Spleen (tissue), 11 donors: ENCODE results near the gene RBM10. TPM values are rescaled to one million over a fixed set of nuclear protein-coding genes. Genes with fewer than 3 reads are reported as not detected.

Experiments used
- DNase-seq: peaks from one replicate; pipeline ENCODE4 v3.0.0-alpha.2; 2020
- H3K27ac ChIP-seq, 8 donors: fragments of 200-600 bp; sonication (generic) in 7 of 8; 1 replicate in 4 of 8; 2 replicates in 4 of 8; pipeline versions ENCODE4 v1.5.0 to v1.8.0; 2016 to 2021; ENCODE audit warnings: inconsistent platforms in 4 of 8, mild to moderate bottlenecking in 4 of 8, moderate library complexity in 1 of 8
- H3K27me3 ChIP-seq, 7 donors: fragments of 200-600 bp; sonication (generic) in 6 of 7; replicated peaks in 1 of 7; 1 replicate in 4 of 7; 2 replicates in 3 of 7; pipeline versions ENCODE4 v1.5.0 to v1.8.0; 2016 to 2021; ENCODE audit warnings: inconsistent platforms in 3 of 7, mild to moderate bottlenecking in 1 of 7
- H3K36me3 ChIP-seq, 6 donors: fragments of 200-600 bp; sonication (generic) in 5 of 6; 1 replicate in 4 of 6; 2 replicates in 2 of 6; pipeline versions ENCODE4 v1.5.0 to v1.8.0; 2016 to 2021; ENCODE audit warnings: inconsistent platforms in 2 of 6
- H3K4me1 ChIP-seq, 6 donors: fragments of 200-600 bp; sonication (generic) in 5 of 6; 1 replicate in 3 of 6; 2 replicates in 3 of 6; pipeline versions ENCODE4 v1.5.0 to v1.8.0; 2016 to 2021; ENCODE audit warnings: inconsistent platforms in 3 of 6
- H3K4me3 ChIP-seq, 8 donors: fragments of 200-600 bp; sonication (generic) in 7 of 8; 1 replicate in 4 of 8; 2 replicates in 4 of 8; pipeline versions ENCODE4 v1.5.0 to v1.8.0; 2016 to 2021; ENCODE audit warnings: inconsistent platforms in 4 of 8, mild to moderate bottlenecking in 4 of 8, moderate library complexity in 2 of 8
- H3K9me3 ChIP-seq, 8 donors: fragments of 200-600 bp; sonication (generic) in 7 of 8; 1 replicate in 4 of 8; 2 replicates in 4 of 8; pipeline versions ENCODE4 v1.5.0 to v1.8.0; 2016 to 2021; ENCODE audit warnings: inconsistent platforms in 4 of 8
- POLR2A ChIP-seq, 3 donors: fragments of 450-650 bp; IDR thresholded peaks; one replicate each; pipeline ENCODE4 v1.5.1; 2017; ENCODE audit warnings: antibody characterized with exemption in 3 of 3, mild to moderate bottlenecking in 1 of 3
- POLR2AphosphoS5 ChIP-seq, 3 donors: sonication (generic); formaldehyde crosslinking; IDR thresholded peaks; one replicate each; pipeline ENCODE4 v1.5.1; 2017; ENCODE audit warnings: antibody characterized with exemption in 3 of 3
- WGBS, 5 donors: extraction: QIAGEN DNeasy Blood & Tissue Kit in 3 of 5; methylation state at CpG; one replicate each; pipeline versions ENCODE4 v1.1.5 to v1.1.7; 2013 to 2018; 5-methylcytosine and 5-hydroxymethylcytosine counted together
- intact Hi-C: fragments of 100-400 bp; cut with DNase I; formaldehyde crosslinking; loops from one replicate; pipeline ENCODE4 v1.15.0; 2023; ENCODE audit warnings: low total_unique reads
- polyA plus RNA-seq, 3 donors: library from polyadenylated mRNA; stranded (reverse); fragments of 200-250 nt; gene quantifications; one replicate each; pipeline ENCODE4 v1.2.1, GENCODE V29; 2013
- total RNA-seq, 7 donors: library from RNA; depleted of rRNA in 3 of 7; stranded (reverse); fragments of >200 nt in 3 of 7; fragmentation: NEBNext Ultra II Directional in 4 of 7; extraction: Animal tissue kit (Norgen Biotek cat#: 25700) in 4 of 7; gene quantifications; one replicate each; pipeline versions ENCODE4 v1.1.0 to v1.2.1, GENCODE V29; 2016 to 2021
- TF ChIP-seq, protein P1 (sequence below), 11 experiments: fragments of 200-600 bp in 7 of 11; fragments of 450-650 bp in 4 of 11; sonication (generic) in 4 of 11; IDR thresholded peaks in 8 of 11; conservative IDR thresholded peaks in 3 of 11; 1 replicate in 7 of 11; 2 replicates in 4 of 11; pipeline versions ENCODE4 v1.4.0 to v1.8.0; 2016 to 2021; ENCODE audit warnings: antibody characterized with exemption in 11 of 11, inconsistent platforms in 4 of 11, mild to moderate bottlenecking in 1 of 11
- donor health status: healthy with polysubstance abuse.
- donor health status: DM: no; HTN: no; CAD: no; lungs with moderate emphysema.
- donor health status: DM: no; HTN: no; CAD: no.
- donor health status: Bipolar disorder and iron deficiency.
- donor health status: healthy.
- donor health status: DM: no; HTN: no; CAD: no.
- donor health status: DM: yes; HTN: yes; CAD: no.

RBM10 gene
- total and polyA plus RNA-seq, 10 donors = 21.6 to 38.4 (median 29.7) TPM

DNA sequence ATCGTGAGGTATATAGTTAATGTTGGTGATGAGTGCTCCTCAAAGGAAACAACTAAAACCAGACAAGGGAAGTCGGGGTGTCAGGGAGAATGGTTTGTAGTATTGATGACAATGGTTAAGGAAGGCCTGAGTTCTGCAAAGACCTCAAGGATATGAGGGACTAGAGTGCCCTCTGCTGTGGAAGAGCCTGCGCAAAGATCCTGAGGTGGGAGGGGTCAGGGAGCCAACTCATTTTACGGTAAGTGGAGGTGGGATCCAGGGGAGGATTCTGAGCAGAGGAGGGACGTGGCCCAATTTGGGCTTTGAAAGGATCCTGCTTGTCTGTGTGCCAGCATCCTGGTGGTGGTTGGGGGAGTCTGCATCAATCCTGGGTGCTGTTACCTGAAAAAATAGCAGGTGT lies 59.9 kb downstream of the RBM10 start:
- no peaks in the 10 kb centered on the region for H3K27me3 ChIP-seq
- no peak overlapping the region for H3K27ac ChIP-seq
- H3K4me3 ChIP-seq = no peak overlapping the region
- no peaks in the 10 kb centered on the region for H3K4me1 ChIP-seq
- no peaks in the 10 kb centered on the region for H3K9me3 ChIP-seq
- TF ChIP-seq POLR2AphosphoS5 (IDR thresholded peaks at IDR 0.05) (no peak), POLR2A (IDR thresholded peaks at IDR 0.05) (no peak)
- TF ChIP-seq, protein P1, sequence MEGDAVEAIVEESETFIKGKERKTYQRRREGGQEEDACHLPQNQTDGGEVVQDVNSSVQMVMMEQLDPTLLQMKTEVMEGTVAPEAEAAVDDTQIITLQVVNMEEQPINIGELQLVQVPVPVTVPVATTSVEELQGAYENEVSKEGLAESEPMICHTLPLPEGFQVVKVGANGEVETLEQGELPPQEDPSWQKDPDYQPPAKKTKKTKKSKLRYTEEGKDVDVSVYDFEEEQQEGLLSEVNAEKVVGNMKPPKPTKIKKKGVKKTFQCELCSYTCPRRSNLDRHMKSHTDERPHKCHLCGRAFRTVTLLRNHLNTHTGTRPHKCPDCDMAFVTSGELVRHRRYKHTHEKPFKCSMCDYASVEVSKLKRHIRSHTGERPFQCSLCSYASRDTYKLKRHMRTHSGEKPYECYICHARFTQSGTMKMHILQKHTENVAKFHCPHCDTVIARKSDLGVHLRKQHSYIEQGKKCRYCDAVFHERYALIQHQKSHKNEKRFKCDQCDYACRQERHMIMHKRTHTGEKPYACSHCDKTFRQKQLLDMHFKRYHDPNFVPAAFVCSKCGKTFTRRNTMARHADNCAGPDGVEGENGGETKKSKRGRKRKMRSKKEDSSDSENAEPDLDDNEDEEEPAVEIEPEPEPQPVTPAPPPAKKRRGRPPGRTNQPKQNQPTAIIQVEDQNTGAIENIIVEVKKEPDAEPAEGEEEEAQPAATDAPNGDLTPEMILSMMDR (IDR thresholded peaks at IDR 0.05 in 8 of 11, conservative IDR thresholded peaks at IDR 0.05 in 3 of 11) = no peak
- no peak for DNase-seq
- intact Hi-C loops = no loop called here
- peaks cover 20 to 100% (median 99%) of the 10 kb centered on the region in 6 donors for H3K36me3 ChIP-seq
- 80 to 86% (median 85%) methylated on average over 4 to 5 of the region's 5 CpGs for WGBS, 5 donors

DNA sequence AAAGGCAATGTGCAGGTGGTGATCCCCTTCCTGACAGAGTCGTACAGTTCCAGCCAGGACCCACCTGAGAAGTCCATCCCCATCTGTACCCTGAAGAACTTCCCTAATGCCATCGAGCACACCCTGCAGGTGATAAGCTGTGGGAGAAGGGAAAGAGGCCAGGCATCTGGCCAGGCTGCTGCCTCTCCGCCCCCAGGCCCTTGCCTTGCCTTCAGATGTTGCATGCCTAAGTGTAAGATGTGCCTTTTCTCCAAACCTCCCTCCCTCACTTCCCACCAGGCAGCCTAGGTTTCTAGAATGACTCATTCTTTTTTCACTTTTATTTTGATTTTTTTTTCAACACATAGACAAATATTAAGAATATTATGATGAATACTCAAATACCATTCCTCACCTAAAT lies 61.3 kb downstream of the RBM10 start:
- TF ChIP-seq POLR2AphosphoS5 (IDR thresholded peaks at IDR 0.05) = no peak
- TF ChIP-seq, protein P1 (IDR thresholded peaks at IDR 0.05 in 8 of 11, conservative IDR thresholded peaks at IDR 0.05 in 3 of 11) = no peak
- H3K27ac ChIP-seq = no peak overlapping the region
- intact Hi-C loops = no loop called here
- no peak overlapping the region for H3K4me3 ChIP-seq
- H3K27me3 ChIP-seq = no peaks in the 10 kb centered on the region
- H3K36me3 ChIP-seq = peaks cover 20 to 100% (median 99%) of the 10 kb centered on the region in 6 donors
- H3K9me3 ChIP-seq = no peaks in the 10 kb centered on the region
- WGBS, 5 donors = 88 to 94% (median 91%) methylated on average over 3 of the region's 3 CpGs
- H3K4me1 ChIP-seq = no peaks in the 10 kb centered on the region
- no peak for DNase-seq

DNA sequence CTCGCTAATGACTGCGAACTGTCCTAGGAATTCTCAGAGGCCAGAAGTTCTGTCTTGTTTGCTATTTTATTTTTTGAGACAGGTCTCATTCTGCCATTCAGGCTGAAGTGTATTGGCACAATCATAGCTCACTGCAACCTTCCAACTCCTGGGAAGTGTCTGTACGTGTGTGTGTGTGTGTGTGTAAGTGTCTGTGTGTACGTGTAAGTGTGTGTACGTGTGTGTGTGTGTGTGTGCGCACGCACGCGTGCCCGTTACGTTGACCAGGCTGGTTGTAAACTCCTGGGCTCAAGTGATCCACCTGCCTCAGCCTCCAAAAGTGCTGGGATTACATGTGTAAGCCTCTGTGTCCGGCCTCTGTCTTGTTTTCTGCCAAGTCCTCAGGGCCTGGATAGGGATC lies 63.1 kb downstream of the RBM10 start:
- Histone ChIP-seq H3K4me1 (no peaks in the 10 kb centered on the region), H3K4me3 (no peak overlapping the region), H3K36me3 (peaks cover 18 to 100% (median 99%) of the 10 kb centered on the region in 6 donors), H3K27me3 (no peaks in the 10 kb centered on the region), H3K9me3 (no peaks in the 10 kb centered on the region), H3K27ac (no peak overlapping the region)
- TF ChIP-seq, protein P1 (IDR thresholded peaks at IDR 0.05 in 8 of 11, conservative IDR thresholded peaks at IDR 0.05 in 3 of 11) = no peak
- TF ChIP-seq POLR2A (IDR thresholded peaks at IDR 0.05) = no peak
- TF ChIP-seq POLR2AphosphoS5 (IDR thresholded peaks at IDR 0.05) = peak in 1 of 3 donors; percentile 23
- peak; percentile 41 for DNase-seq
- intact Hi-C loops = no loop called here
- 90 to 92% (median 91%) methylated on average over 11 to 12 of the region's 12 CpGs for WGBS, 5 donors

DNA sequence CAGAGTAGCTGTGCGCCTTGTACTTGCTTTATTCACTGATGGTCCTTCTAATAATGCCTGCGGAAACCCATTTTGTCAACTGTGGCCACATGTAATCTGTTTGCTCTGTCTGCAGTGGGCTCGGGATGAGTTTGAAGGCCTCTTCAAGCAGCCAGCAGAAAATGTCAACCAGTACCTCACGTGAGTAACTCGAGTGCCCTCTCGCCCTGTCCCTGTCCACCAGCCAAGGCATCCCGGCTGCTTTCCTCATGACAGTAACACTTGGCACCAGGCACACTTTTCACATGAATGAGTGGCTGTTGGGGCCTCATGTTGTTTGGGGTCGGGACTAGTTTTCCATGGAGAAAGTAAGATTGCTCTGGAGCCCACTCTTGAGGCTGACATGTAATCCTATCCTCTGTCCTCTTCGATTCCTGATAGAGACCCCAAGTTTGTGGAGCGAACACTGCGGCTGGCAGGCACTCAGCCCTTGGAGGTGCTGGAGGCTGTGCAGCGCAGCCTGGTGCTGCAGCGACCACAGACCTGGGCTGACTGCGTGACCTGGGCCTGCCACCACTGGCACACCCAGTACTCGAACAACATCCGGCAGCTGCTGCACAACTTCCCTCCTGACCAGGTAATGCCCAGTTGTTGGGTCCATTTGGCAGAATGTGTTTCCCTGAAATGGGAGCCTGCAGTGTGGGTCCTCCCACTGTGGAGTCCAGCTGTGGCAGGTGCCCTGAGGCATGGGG lies 64.7 kb downstream of the RBM10 start:
- H3K4me1 ChIP-seq = no peaks in the 10 kb centered on the region
- H3K36me3 ChIP-seq = peaks cover 16 to 100% (median 99%) of the 10 kb centered on the region in 6 donors
- intact Hi-C loops = no loop called here
- peak; percentile 59 for DNase-seq
- TF ChIP-seq POLR2AphosphoS5 (IDR thresholded peaks at IDR 0.05) = peak; percentile 30 to 64 (median 36)
- no peak for TF ChIP-seq POLR2A (IDR thresholded peaks at IDR 0.05)
- H3K27me3 ChIP-seq = no peaks in the 10 kb centered on the region
- no peak overlapping the region for H3K27ac ChIP-seq
- no peak overlapping the region for H3K4me3 ChIP-seq
- H3K9me3 ChIP-seq = no peaks in the 10 kb centered on the region
- 94 to 100% (median 96%) methylated on average over 8 to 16 of the region's 16 CpGs for WGBS, 5 donors
